IPS-20b (cell line): ENCODE measurements around the gene LOXL4.

Source experiments
- H3K27ac ChIP-seq: one replicate; pipeline ENCODE4 v1.5.1; 2013; ENCODE audit warnings: low read length
- H3K27me3 ChIP-seq: 2 replicates; pipeline ENCODE4 v1.6.1; 2013; ENCODE audit warnings: mild to moderate bottlenecking, low read length, inconsistent platforms; ENCODE audit not compliant: insufficient read depth
- H3K36me3 ChIP-seq: 2 replicates; pipeline ENCODE4 v1.6.1; 2013; ENCODE audit warnings: low read depth, mild to moderate bottlenecking, inconsistent platforms, low read length, moderate library complexity; ENCODE audit not compliant: insufficient read depth
- H3K4me1 ChIP-seq: 2 replicates; pipeline ENCODE4 v1.6.1; 2013; ENCODE audit warnings: mild to moderate bottlenecking, control low read depth, inconsistent platforms, low read length, moderate library complexity; ENCODE audit not compliant: insufficient read depth
- H3K4me3 ChIP-seq: 2 replicates; pipeline ENCODE4 v1.5.1; 2013; ENCODE audit warnings: mild to moderate bottlenecking, low read length, inconsistent platforms
- H3K9ac ChIP-seq: 2 replicates; pipeline ENCODE4 v1.6.1; 2013; ENCODE audit warnings: low read depth, mild to moderate bottlenecking, inconsistent platforms, low read length, moderate library complexity
- H3K9me3 ChIP-seq: 2 replicates; pipeline ENCODE4 v1.6.1; 2013; ENCODE audit warnings: mild to moderate bottlenecking, low read depth, low read length, inconsistent platforms; ENCODE audit not compliant: insufficient read depth

LOXL4 gene

DNA sequence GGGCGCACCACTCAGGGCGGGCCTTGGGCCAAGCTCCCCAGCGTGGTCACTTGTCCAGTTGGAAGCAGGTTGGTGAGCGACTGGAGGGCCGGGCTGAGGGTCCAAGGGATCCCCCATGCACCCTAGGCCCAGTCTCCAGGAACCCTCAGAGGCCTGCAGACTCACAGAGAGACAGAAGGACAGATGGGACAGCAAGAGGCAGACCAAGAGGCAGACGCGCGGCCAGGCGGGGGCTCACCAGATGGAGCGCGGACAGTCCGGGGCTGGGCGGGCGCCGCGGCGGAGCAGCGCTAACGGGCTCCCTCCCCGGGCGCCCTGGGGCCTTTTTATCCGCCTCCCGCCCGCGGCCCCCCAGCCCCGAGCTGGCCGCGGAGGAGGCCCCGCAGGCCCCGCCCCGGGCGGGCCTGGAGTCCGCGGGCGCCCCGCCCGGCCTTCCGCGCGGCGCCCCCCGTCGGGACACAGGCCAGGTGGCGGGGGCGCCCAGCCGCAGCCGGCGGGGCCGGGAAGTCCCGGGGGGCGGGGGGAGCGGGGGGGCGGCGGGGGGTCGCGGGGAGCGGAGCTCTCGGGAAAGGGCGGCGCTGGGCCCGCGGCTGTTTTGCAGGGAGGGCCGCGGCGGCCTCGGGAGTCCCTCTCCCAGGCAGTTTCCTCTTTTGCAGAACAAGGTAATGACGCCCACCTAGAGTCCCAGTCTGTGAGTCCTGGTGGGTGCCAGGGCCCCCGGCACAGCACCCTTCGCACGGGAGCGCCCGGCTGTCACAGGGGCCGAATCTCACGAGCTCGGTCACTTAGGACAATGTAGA lies at the start of gene LOXL4:
TSS of gene LOXL4 (minus strand) at position 301 of the 800 bp plus-strand sequence. CDS start 5,175 bp downstream, outside the sequence.
- no peaks in the 10 kb centered on the region for H3K9me3 ChIP-seq
- peaks cover 8% of the 10 kb centered on the region for H3K4me1 ChIP-seq
- peak within 1 kb of the TSS; percentile 55 for H3K4me3 ChIP-seq
- peaks cover 28% of the 10 kb centered on the region for H3K27me3 ChIP-seq
- no peak within 1 kb of the TSS for H3K27ac ChIP-seq
- H3K9ac ChIP-seq = no peak within 1 kb of the TSS
- no peaks in the 10 kb centered on the region for H3K36me3 ChIP-seq

DNA sequence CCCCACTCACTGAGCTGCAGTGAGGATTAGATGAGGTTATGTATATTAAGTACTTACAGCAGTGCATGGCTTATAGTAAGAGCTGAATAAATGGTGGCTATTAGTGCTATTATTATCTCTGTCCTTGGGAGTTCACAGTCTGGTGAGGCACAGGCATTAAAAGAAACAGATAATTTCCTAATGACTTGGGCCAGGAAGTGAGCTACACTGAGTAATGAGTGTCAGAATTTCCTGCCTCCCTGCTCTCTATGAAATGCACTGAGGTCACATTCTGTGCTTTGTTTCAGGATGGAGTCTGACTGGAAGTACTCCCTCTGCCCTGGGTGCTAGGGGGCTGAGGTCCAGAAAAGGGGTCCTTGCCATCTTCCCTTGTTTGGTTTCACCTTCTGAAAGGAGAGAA lies 48.7 kb upstream of the LOXL4 start:
- H3K36me3 ChIP-seq = no peaks in the 10 kb centered on the region
- no peak overlapping the region for H3K9ac ChIP-seq
- no peaks in the 10 kb centered on the region for H3K9me3 ChIP-seq
- no peaks in the 10 kb centered on the region for H3K27me3 ChIP-seq
- no peak overlapping the region for H3K4me3 ChIP-seq
- peaks cover 3% of the 10 kb centered on the region; the same call in 1 of the 2 replicates for H3K4me1 ChIP-seq
- no peak overlapping the region for H3K27ac ChIP-seq

DNA sequence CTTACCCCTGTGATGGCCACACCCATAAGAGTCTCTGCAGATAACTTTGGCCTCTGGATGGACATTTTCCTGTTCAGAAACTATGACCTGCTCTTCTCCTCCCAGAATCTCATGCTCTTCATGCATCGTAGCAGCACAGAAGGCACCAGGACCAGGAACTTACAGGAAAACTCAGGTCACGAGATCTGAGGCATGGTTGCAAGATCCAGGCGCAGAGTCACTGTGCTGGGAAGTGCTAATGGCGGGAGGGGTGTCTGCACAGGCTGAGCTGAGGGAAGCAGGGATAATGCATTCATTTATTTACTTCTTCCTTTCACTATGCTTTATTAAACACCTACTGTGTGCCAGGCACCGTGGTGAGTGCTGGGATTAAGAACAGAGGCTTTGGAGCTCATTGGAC lies 48.2 kb upstream of the LOXL4 start:
- H3K27ac ChIP-seq = no peak overlapping the region
- H3K4me1 ChIP-seq = peaks cover 3% of the 10 kb centered on the region; the same call in 1 of the 2 replicates
- H3K9me3 ChIP-seq = no peaks in the 10 kb centered on the region
- no peak overlapping the region for H3K9ac ChIP-seq
- H3K4me3 ChIP-seq = no peak overlapping the region
- H3K27me3 ChIP-seq = no peaks in the 10 kb centered on the region
- H3K36me3 ChIP-seq = no peaks in the 10 kb centered on the region

DNA sequence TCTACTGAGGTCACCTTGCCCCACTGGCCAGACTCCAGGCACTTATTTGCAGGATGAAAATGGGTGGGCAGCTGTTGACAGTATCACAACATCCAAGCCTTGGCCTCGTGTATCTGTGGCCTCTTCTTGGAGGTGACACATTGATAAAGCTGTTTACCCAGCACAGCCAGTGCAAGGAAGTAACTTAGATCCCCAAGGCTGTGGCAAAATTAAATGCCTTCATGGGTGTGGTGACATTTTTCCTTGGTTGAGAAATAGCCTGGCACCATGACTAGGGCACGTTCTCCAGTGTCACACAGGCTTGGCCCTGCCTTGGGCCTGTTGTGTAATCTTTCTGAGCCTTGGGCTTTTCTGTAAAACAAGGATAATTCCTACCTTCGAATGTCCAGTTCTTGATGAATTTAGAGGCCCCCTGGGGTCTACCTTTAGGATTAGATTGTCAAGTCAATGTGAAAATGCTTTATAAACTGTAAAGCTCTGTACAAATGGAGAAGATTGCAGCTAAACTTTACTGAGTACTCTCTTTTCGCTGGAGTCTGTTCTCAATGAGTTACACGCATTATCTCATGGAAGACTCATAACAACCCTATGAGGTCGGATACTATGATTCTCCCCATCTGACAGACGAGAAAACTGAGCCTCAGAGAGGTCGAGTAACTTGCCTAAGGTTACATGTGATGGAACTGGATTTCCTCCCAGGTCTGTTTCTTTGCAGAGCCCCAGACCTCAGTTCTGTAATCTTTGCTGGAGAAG lies 46.7 kb upstream of the LOXL4 start:
- H3K4me1 ChIP-seq = no peaks in the 10 kb centered on the region
- no peaks in the 10 kb centered on the region for H3K36me3 ChIP-seq
- H3K27me3 ChIP-seq = no peaks in the 10 kb centered on the region
- no peaks in the 10 kb centered on the region for H3K9me3 ChIP-seq
- H3K9ac ChIP-seq = no peak overlapping the region
- H3K27ac ChIP-seq = no peak overlapping the region
- H3K4me3 ChIP-seq = no peak overlapping the region

DNA sequence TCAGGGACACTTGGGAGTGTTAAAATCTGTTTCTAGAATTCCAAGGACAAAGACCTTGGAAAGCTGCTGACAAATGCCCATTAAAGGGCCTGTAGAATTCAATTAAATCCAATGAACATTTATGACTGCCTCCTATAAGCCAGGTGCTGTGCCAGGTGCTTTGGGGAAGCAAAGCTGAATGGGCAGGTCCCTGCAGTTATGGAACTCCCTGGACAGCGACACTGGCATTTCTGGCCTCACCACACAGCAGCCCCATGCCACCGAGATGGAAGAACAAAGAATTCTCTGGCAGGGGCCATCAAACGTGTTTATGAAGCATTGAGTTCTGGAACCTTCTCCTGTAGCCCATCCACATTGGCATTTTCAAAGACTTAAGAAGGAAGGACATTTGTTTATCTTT lies 45.6 kb upstream of the LOXL4 start:
- no peak overlapping the region for H3K27ac ChIP-seq
- peaks cover 6% of the 10 kb centered on the region; the same call in 1 of the 2 replicates for H3K4me1 ChIP-seq
- H3K9ac ChIP-seq = no peak overlapping the region
- no peak overlapping the region for H3K4me3 ChIP-seq
- H3K27me3 ChIP-seq = peaks cover 6% of the 10 kb centered on the region
- H3K9me3 ChIP-seq = no peaks in the 10 kb centered on the region
- H3K36me3 ChIP-seq = no peaks in the 10 kb centered on the region

DNA sequence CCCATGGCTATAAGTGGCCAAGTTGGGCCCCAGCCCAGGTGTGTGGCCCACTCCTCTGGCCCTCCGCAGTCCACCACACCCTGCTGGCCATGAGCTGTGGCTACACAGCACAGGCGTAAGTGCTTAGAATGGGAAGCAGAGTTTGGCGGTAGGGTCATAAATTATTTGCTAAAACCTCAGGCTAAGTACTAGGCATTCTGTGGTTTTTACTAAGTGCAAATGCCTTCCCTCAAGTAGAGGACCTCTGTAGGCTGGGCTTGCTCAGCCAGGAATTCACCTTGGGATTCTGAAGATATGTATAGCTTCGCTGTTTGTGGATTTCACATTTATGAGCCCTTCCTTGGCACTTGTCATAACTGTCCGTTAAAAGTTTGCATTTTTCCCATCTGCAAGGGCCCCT lies 44.8 kb upstream of the LOXL4 start:
- Histone ChIP-seq H3K4me1 (peaks cover 6% of the 10 kb centered on the region; the same call in 1 of the 2 replicates), H3K9ac (no peak overlapping the region), H3K36me3 (no peaks in the 10 kb centered on the region), H3K4me3 (no peak overlapping the region), H3K27me3 (peaks cover 13% of the 10 kb centered on the region), H3K9me3 (no peaks in the 10 kb centered on the region), H3K27ac (no peak overlapping the region)

DNA sequence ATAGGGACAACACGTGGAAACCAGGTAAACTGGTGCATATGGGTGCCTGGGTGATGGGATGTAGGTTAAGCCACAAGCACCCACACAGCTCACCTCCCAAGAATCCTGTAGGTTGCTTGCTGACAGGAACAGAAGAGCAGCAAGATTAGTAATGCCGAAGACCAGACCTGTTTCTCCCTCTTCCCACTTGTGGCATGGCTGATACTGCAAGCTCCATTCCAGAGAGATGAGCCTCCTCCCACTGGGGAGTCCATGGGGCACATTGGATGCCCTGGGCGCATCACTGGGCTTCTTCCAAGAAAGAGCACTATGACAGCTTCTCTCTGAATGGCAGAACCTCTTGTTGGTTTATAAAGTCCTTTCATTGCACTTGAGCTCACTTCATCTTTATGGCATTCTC lies 44.4 kb upstream of the LOXL4 start:
- H3K9ac ChIP-seq = no peak overlapping the region
- peaks cover 6% of the 10 kb centered on the region; the same call in 1 of the 2 replicates for H3K4me1 ChIP-seq
- H3K27me3 ChIP-seq = peaks cover 13% of the 10 kb centered on the region
- no peaks in the 10 kb centered on the region for H3K9me3 ChIP-seq
- H3K36me3 ChIP-seq = no peaks in the 10 kb centered on the region
- no peak overlapping the region for H3K4me3 ChIP-seq
- H3K27ac ChIP-seq = no peak overlapping the region

DNA sequence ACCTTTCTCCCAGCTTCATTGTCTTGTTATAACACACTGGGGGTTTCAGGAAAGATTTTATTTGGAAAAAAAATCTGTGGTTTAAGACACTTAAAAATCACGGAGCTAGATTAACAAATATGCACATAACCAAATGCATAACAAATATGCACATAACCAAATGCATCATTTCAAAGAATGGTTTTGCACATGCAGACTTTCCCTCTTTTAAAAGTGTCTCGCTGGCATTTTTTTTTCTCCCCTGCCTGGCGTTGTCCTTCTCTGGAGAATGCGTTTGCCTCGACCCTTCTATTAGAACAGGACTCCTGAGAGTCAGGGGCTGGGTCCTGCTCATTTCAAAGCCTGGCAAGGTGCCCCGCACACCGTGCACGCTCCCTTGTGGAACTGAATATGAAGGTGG lies 42.7 kb upstream of the LOXL4 start:
- no peak overlapping the region for H3K4me3 ChIP-seq
- H3K36me3 ChIP-seq = no peaks in the 10 kb centered on the region
- no peak overlapping the region for H3K9ac ChIP-seq
- peaks cover 13% of the 10 kb centered on the region for H3K27me3 ChIP-seq
- H3K4me1 ChIP-seq = peaks cover 6% of the 10 kb centered on the region; the same call in 1 of the 2 replicates
- H3K27ac ChIP-seq = no peak overlapping the region
- H3K9me3 ChIP-seq = no peaks in the 10 kb centered on the region

DNA sequence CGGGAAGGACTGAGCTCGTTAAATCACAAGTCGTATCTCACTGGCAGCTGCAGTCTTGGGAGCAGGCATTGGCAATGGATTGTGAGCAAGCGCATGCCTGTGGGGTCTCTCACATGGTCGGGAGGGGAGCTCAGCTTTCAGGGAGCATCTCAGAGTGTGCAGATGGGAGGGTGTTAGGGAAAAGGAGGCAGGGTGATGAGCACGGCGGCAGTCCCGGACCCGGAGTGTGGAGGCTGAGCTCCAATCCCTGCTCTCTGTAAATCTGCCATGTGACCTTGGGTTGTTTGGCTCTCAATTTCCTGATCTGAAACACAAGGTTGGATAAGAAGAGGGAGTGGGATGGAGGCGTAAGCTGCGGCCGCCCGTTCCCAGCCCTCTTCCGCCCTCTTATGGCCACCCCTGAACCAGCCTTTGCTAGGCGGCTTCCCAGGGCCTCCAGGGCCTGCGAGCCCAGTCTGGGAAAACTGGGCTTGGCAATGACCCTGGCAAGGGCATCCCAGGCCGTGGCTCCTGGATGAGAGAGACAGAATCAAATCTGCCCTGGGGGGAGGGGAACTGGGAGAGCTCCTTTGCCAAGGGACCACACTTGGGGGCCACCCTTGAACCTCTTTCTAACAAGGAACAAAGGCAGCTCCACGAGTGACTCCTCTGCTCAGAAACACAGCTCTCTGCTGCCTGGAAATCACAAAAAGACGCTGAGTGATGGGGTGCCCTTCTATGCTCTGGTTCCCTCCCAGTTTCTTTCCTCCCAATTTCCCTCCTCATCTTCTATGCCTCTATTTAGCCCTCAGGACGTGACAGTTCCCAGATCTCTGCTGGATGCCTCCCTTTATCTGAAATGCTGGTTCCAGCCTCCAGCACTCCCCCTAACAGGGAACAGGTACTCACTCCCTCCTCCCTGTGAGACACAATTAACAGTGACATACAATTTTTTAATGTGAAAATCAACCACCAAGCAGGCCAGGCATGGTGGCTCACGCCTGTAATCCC lies 41.7 kb upstream of the LOXL4 start:
- Histone ChIP-seq H3K9ac (peak overlapping the region; percentile 23), H3K4me1 (peaks cover 6% of the 10 kb centered on the region; the same call in 1 of the 2 replicates), H3K36me3 (no peaks in the 10 kb centered on the region), H3K9me3 (no peaks in the 10 kb centered on the region), H3K27me3 (peaks cover 13% of the 10 kb centered on the region), H3K4me3 (peak overlapping the region; percentile 69), H3K27ac (no peak overlapping the region)

DNA sequence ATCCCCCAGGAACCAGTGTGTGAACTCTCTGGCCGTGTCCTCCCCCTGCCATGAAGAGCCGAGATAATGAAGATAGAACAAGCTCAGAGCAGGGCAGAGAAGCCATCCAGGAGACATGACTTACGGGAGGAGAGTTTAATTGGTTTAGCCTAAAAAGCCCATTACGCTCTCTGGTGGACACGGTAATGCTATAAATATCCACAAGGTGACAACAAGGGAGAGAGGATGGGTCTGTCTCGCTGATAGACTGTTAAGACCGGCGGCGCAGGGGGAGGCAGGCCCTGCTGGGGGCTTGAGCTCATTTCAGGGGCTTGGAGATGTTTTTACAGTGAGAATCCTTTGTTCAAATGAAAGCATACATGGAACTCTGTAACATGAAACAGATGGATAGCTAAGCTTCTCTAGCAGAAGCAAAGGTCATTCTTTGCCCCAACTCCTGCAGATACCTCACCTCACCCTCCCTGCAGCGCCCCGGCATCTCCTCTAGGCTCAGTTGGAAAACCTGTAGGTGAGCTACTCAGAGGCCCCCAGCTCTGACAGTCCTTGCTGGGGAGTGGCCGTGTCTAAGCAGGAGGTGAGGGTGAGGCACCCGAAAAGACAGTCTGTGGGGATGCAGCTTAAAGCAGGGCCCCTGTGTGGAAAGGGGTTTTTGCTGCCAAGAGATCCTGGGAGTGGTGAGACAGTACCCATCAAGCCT lies 40.8 kb upstream of the LOXL4 start:
- no peaks in the 10 kb centered on the region for H3K36me3 ChIP-seq
- no peaks in the 10 kb centered on the region for H3K9me3 ChIP-seq
- peak overlapping the region; percentile 23 for H3K9ac ChIP-seq
- peaks cover 13% of the 10 kb centered on the region for H3K27me3 ChIP-seq
- H3K27ac ChIP-seq = no peak overlapping the region
- peak overlapping the region; percentile 69 for H3K4me3 ChIP-seq
- peaks cover 6% of the 10 kb centered on the region; the same call in 1 of the 2 replicates for H3K4me1 ChIP-seq
